Vagina (tissue), 2 donors: ENCODE measurements around the gene MOB1A.

Experiments used
- CTCF ChIP-seq, 3 experiments: fragments of 450-650 bp in 2 of 3; fragments of 200-600 bp in 1 of 3; sonication (generic) in 1 of 3; IDR thresholded peaks; one replicate each; pipeline ENCODE4 v1.5.1; 2017 to 2019; ENCODE audit warnings: antibody characterized with exemption in 3 of 3, mild to moderate bottlenecking in 2 of 3, moderate library complexity in 2 of 3
- POLR2A ChIP-seq, 2 donors: fragments of 450-650 bp; IDR thresholded peaks; one replicate each; pipeline ENCODE4 v1.6.1; 2017; ENCODE audit warnings: antibody characterized with exemption in 2 of 2, mild to moderate bottlenecking in 2 of 2, moderate library complexity in 2 of 2
- POLR2AphosphoS5 ChIP-seq, 2 donors: sonication (generic); formaldehyde crosslinking; IDR thresholded peaks; one replicate each; pipeline ENCODE4 v1.9.0; 2017; ENCODE audit warnings: antibody characterized with exemption in 2 of 2, mild to moderate bottlenecking in 2 of 2, low read depth in 1 of 2; ENCODE audit not compliant: insufficient read depth in 1 of 2

GRCh38 chr2:74131901-74132300, 46.8 kb downstream of the MOB1A start:
- TF ChIP-seq CTCF (IDR thresholded peaks at IDR 0.05) = no peak
- TF ChIP-seq POLR2A (IDR thresholded peaks at IDR 0.05) = no peak
- TF ChIP-seq POLR2AphosphoS5 (IDR thresholded peaks at IDR 0.05; ENCODE audit: insufficient read depth in 1 of 2, low read depth in 1 of 2) = no peak
